ELR (cell line): Measurements from ENCODE around the gene USP24.

ENCODE experiments used
- DNase-seq: peaks from one replicate; pipeline ENCODE4 v3.0.0-alpha.2; 2015; ENCODE audit warnings: low read depth

Gene USP24

DNA sequence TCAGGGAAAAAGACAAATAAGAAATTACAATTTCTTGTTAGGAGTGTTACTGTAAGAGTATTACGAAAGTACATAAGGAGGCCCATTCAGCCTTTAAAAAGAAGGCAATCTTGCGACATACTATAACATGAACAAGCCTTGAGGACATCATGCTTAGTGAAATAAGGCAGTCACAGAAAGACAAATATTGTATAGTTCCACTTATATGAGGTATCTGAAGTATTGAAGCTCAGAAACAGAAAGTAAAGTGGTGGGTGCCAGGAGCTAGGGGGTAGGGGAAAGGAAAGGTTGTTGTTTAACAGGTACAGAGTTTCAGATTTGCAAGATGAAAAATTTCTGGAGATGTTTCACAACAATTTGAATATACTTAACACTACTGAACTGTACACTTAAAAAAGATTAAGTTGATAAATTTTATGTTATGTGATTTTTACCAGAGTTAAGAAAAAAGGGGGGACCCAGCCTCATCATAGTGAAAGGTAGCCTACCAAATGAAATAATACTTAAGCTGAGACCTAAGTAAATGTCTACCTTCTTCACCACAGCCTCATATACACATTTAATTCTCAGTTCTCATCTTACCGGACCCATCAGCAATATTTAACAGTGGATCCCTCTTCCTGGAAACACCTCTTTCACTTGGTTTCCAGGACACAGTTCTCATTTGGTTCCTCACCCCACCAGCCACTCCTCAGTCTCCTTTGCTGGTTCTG lies 19.5 kb downstream of the USP24 start:
- no peak for DNase-seq

DNA sequence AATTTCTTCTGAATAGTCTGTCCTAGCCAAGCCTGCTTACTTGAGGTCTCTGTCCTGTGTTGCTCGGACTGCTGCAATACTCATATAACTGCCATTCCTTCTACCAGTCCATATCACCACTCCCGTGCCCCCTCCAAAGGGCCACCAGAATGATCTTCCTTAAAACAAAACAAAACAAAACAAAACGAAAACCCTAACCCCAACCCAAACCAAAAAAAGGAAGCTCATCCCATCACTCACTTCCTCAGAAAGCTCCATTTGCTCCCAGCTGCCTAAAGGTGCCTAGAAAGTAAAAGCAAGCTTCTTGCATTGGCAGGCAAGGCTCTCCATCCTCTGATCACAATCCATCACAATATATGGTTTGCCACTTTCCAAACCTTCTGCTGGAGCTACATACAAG lies 20.3 kb downstream of the USP24 start:
- no peak for DNase-seq

DNA sequence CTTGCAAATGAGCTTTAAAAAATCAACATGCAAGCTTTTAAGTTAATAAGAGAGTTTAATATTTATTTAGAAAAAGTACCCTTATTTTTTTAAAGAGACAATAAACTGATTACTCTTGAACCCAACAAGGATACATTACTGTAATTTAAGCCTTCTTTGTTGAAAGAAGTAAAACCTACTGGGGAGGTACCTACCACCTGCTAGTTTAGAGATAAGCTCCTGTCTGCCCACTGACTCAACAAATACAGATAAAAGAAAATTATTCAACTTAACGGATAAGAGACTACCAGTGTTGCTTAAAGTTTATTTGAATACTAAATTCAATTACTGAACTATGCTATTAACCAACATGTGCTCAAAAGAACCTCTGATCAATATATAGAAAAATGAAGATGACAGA lies 23.1 kb downstream of the USP24 start:
- no peak for DNase-seq

DNA sequence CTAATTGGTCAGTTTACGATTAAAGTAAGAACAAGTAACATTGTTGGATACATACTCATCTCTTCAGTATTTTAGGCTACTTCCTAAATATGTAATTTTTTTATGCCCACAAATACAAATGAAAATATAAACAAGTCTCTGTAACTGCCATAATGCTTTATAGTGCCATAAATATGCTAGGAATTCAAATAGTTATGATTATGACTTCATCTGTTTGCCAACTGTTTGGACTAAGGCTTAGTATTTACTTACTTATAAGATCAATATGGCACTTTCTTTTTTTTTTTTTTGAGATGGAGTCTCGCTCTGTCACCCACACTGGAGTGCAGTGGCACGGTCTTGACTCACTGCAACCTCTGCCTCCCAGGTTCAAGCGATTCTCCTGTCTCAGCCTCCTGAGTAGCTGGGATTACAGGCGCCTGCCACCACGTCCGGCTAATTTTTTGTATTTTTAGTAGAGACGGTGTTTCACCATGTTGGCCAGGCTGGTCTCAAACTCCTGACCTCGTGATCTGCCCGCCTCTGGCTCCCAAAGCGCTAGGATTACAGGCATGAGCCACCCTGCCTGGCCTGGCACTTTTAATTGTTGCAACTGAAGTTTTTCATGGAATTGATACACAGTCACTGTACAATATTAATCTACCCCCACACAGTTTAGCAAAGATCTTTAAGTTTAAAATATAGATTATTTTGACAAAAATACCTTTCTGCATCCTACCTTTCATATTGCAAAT lies 23.8 kb downstream of the USP24 start:
- DNase-seq: peak; percentile 73

DNA sequence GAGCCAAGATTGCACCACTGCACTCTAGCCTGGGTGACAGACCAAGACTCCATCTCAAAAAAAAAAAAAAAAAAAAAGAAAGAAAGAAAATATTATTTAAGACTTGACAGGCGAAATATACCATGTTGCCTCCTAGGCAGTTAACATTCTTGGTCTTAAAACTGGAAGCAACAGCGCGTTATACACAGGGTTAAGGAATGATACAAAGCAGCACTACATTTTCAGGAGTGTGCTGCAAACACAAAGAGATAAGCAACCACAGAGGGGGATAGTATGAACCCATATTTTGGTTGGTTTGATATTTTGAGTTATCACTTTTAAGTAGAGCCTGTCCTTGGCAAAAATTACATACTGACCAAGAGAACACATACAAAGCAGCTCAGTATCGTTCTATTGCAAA lies 25.1 kb downstream of the USP24 start:
- DNase-seq: no peak

DNA sequence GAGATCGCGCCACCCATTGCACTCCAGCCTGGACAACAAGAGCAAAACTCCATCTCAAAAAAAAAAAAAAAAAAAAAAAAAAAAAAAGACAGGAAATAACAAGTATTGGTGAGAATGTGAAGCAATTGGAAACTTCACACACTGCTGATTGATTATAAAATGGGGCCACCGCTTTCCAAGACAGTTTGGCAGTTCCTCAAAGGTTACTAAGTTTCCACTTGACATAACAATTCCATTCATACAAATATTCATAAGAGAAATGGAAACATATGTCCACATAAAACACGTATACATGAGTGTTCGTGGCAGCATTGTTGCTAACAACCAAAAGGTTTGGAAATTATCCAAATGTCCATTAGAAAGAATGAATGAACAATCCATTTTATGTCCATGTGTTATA lies 26.3 kb downstream of the USP24 start:
- no peak for DNase-seq

DNA sequence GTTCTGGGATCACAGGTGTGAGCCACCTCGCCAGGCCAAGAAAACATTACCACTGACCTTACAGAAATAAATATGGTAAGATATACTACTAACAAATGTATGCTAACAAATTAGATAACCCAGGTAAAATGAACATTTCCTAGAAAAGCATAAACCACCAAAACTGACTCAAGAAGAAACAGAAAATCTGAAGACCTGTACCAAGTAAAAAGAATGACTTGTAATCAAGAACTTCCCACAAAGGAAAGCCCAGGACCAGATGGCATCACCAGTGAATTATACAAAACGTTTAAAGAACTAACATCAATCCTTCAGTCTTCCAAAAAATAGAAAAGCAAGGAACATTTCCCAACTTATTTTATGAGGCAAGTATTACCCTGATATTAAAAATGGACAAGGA lies 29.3 kb downstream of the USP24 start:
- no peak for DNase-seq

DNA sequence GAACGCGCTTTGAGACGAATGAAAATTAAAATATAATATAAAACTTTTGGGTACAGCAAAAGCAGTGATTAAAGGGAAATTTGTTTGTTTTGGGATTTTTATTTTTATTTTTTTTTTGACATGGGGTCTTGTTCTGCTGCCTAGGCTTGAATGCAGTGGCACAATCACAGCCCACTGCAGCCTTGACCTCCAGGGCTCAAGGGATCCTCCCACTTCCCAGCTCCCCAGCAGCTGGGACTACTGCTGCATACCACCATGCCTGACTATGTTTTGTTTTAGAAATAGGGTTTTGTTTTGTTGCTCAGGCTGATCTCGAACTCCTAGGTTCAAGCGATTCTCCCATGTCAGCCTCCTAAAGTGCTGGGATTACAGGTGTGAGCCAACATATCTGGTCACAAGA lies 30.3 kb downstream of the USP24 start:
- DNase-seq: no peak

DNA sequence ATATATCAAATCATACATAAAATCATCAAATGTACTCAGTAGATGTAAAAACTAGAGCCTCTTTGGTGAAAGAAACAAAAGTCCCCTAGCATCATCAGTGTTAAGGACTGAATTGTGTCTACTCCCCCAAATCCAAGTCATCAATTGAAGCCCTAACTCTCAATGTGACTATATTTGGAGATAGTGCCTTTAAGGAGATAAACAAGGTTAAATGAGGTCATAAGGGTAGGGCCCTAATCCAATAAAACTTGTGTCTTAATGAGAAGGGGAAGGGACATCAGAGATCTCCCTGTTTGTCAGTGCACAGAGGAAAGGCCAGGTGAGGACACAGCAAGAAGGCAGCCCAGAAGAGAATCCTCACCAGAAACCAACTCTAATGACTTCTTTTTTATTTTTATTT lies 33.5 kb downstream of the USP24 start:
- DNase-seq: no peak

DNA sequence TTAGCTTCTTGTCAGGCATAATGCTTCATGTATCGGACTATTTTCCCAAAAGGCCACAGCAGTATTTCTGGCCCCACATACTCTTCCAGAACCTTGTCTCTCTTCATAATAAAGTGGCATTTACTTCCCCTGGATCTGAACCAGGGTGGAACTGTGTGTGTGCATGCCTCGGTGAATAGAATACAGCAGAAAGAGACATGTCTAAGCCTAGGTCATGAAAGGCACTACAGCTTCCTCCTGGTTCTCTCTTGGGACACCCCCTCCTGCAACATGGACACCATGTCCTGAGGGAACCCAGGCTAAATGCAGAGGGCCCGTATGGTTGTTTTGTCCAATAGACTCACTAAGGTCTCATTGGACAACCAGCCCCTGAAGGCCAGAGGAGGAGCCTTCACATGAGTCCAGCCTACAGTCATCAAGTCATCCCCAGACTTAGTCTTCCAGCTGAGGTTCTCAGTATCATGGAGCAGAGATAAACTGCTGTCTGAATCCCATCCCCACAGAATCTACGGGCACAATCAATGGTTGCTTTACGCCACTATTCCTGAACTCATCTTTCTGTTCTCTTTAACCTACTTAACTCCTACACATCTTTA lies 35.0 kb downstream of the USP24 start:
- no peak for DNase-seq

DNA sequence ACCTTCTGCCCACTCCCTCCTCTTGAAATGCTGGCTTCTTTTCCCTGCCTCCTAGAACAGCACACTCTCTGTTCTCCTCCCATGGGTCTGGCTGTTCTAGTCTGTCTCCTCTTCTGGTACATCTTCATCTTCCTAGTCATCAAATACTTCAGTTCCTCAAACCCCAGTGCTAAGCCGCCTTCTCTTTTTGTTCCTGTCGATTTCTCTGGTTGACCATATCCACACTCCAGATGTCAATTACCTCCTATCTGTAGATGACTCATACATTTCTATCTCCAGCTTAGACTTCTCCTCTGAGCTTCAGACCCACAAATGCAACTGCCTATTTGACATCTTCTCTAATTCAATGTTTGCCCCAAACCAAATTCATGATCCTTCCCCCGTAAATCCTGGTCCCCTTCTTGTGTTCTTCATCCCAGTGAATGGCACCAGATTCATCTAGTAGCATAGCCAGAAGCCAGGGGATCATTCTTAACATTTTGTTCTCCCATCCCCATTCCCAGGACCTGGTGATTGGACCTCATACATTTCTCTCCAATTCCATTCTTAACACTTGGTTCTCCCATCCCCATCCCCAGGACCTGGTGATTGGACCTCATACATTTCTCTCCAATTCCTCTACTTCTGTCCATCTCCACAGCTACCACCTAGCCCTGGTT lies 35.9 kb downstream of the USP24 start:
- DNase-seq: peak; percentile 15

DNA sequence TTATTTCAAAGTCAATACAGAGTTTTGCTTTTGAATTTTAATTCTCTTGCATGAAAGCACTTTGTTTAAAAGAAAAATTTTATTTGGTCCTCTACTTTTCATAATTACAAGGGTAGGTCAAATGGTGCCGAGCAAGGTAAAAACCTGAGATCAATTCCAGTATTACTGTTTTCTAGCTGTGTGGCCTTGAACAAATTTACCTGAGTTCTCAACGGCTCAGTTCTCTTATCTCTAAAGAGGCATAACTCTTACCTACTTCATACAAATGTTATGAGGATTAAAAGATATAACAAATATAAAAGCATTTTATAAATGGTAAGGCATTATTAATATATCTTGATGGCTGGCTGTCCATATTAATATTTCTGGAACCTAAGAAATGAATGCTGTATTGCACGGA lies 42.5 kb downstream of the USP24 start:
- no peak for DNase-seq

DNA sequence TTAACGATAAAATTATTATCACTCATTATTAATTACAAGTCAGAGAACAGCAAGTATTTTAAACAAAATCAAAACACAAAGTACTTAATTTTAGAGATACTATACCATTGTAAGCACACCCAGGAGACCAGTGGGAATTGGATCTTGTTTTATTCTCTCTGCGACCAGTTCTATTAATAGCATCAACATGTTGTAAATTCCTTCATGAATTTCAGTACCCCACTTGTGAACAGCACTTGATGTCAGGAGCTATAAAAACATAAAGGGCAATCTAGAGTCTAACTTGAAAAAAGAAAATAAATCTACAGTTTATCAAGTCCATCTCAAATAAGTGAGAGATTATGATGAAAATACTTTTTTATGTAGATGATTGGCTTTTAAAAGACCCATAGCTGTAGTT lies 42.9 kb downstream of the USP24 start:
- no peak for DNase-seq

DNA sequence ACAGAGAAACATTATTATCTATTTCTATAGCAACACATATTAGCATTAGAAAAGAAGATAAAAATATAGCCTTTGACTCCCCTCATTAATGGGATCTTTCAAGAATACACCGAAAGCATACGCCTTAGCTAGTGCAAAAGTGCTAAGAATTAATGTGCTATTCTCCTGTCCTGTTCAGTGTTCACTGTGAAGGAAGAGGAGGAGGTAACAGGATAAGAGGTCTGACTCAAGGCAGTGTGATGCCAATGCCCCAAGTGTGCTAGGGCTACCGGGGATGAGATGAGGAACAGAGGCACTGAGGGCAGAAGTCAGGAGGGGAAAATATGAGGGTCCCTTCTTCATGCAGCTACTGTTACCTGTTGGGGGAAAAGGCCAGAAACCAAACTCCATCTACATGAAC lies 43.5 kb downstream of the USP24 start:
- no peak for DNase-seq

DNA sequence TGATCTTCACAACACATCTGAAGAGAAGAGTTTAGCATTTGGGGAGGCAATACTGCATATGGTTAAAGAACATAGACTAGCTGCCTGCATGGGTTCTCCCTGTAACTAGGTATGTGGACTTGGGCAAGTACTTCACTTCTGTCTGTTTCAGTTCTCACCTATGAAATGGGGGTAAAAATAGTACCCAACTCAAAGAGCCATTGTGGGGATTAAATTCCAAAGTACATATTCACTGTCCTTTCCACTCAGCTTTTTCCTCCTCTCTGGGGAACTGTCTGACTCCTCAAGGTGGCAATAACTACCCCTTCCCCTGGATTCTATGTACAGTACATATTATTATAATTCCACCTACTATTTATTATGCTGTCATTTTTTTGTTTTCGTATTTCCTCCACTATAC lies 44.7 kb downstream of the USP24 start:
- no peak for DNase-seq

DNA sequence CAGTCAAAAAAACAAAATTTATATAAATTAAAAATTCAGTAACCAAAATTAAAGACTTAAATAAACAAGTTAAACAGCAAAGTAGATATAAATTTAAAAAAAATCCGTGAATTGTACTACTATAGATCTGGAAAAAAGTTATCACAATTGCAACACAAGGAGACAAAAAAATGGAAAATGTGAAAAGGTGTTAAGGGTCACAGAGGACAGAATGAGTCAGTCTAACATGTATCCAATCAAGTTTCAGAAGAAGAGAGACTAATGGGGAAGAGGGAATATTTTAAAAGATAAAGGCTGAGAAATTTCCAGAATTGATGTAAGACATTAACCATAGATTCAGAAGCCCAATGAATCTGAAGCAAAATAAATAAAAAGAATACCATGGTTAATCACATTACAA lies 46.0 kb downstream of the USP24 start:
- no peak for DNase-seq

DNA sequence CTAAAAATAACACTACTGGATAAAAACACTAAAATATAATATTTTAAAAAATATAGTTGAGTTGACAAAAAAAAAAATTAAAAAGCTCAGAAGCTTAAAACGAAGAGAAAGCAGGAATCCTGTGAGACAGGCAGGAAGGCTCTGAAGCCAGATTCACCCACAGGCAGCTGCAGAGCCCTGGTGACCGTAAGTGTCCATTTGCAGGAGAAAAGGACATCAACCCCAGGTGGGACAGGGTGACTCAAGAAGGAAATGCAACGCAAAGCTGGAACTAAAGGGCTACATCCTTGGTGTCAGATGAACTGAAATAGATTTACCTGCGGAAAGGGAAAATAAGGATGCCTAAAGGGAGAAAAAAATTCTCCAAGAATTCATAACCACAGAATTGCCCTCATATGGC lies 46.8 kb downstream of the USP24 start:
- no peak for DNase-seq

DNA sequence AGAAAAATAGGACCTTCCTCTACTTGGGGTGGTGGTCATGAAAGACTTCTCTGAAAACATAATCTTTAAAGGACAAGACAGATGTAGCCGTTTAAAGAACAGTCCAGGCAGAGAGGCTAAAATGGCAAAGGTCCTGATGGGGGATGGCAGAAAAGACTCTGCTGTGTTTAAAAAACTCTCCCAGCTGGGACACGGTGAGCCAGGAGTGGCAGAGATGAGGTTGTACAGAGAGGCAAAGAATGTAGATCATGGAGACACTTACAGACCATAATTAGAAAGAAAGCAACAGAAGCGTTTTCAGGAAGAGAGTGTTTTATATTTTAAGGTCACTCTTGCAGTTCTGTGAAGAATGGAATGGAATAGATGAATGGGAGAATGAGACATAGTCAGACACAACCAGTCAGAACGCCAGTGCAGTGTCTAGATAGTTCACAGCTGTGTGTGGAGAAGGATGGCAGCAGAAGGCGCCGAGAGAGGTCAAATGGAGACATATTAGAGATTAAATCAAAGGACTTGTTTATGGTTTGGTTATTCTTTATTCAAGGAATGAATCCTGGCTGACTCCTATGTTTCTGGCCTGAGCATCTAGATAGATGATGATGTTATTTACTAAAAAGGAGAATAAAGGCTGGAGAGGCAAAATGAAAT lies 47.8 kb downstream of the USP24 start:
- DNase-seq: no peak

DNA sequence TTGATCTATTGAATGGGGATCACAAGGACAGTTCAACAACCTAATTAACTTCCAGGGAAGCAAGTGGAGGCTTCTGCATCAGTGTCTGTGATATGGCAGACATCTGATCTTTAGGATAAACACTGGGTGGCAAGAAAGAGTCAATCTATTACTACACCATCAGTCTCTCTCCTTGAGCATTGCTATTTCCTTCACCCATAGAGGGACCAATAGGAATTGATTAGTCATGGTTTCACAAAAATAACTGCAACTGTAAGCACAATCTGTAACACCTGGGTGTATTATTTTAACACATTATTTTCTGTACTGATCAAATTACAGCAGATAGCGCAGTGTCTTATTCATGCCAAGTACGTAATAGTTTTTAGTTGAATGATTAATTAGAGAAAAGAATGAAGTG lies 50.3 kb downstream of the USP24 start:
- DNase-seq: no peak

DNA sequence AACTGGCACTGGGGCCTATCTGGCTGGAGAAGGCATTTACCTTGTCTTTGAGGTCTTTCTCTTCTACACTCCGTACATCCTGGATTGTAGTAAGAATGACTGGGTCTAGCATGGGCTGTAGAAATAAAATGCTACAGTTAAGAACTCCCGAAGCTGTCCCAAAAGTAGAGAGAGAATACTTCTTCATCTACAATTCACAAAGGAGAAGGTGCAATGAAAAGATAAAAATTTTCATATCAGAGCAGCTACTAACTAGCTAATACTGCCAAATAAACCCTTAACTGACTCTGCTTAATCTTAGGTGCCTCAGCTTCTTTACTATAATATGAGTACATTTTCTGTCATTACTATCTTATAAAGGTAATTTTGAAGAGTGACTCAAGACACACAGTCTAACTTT lies 55.6 kb downstream of the USP24 start:
- no peak for DNase-seq

DNA sequence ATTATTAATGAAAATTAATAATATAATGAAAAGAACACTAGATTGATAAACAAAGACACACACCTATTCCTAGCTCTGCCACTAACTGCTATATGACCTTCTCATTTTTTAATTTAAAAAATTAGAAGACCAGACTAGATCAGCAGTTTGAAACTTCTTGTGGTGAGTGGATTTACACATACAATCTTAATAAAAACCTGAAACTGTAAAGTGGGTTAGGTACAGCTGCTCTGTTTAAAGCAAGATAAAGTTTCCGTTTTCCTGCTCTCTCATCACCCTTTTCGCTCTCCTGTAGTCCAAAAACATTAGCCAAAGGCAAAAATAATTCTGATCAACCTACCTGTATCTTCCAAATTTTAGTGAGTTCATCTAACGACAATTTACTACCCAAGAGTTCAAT lies 58.6 kb downstream of the USP24 start:
- DNase-seq: no peak

DNA sequence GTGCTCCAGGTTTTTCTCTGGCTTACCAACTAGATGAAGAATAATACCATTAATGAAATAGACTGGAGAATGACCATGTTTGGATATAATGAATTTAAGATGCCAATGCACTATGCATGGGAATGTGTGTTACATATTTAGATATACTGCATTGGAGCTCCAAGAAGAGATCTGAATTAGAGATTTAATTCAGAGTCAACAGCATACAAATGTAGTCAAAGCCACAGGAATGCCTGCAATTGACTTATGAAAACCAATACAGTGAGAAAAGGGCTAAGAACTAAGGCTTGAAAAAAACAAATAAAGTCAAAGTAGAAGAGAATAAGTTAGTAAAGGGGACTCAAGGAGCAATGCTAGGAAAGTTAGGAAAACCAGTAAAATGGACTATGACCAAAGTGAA lies 59.1 kb downstream of the USP24 start:
- no peak for DNase-seq

DNA sequence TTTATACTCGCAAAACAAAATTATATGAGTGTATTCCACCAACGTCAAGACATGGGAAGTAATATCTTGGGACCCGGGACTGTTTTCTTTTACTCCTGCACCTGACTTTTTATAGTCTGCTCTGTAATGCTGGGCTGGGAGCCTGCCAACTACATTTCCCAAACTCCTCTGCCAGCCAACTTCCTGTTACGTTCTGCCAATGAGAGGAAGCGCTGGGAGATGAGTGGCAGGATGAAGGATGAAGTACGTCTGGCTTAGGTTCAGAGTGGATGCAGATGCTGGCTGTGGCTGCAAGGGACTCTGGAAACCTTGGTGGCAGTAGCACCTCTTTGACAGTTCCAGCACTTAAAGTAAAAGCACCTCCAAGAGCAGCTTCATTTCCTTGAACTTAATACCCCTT lies 59.6 kb downstream of the USP24 start:
- no peak for DNase-seq
